Measurements from ENCODE around the gene ZNF473.
"Not testable (repeated sequence)": the region's sequence is repeated elsewhere in the genome, so short reads cannot be mapped to it uniquely, and the experiment has no call there.

ZNF473 gene

DNA sequence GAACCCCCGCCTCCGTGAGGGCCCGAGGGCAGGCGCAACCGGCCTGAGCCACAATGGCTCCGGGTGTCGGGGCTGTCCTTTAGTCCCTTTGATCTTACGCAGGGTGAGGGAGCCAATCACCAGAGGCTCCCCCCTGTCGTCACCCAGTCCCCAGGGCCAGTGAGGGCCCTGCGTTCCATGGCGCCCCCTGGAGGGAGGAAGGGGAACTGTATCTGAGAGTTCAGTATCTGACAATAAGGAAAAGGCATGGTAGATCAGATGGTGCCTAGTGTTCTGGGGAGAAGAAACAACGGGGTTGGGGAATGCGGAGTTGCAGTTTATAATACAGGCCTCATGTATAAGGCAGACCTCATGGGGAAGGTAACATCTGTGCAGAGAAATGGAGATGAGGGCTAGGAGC lies 72.1 kb downstream of the ZNF473 start:
- not testable (repeated sequence) for DNase-seq (ENCODE audit: extremely low read depth in 1 of 2, low read depth in 1 of 2)

DNA sequence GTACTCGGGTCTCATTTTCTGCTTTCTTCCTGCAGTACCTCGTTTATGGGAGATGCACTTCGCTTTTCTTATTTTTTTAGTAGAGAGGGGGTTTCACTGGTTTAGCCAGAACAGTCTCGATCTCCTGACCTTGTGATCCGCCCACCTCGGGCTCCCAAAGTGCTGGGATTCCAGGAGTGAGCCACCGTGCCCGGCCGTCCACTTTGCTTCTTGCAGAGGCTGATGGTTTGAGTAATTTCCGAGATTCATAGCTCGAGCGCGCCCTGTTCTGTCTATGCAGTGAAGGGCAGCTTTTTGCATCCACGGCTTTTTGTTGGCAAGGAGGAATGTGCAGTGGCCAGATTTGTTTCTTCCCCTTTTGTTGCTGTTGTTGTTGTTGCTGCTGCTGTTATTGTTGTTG lies 73.1 kb downstream of the ZNF473 start:
- DNase-seq (ENCODE audit: extremely low read depth in 1 of 2, low read depth in 1 of 2) = not testable (repeated sequence)

DNA sequence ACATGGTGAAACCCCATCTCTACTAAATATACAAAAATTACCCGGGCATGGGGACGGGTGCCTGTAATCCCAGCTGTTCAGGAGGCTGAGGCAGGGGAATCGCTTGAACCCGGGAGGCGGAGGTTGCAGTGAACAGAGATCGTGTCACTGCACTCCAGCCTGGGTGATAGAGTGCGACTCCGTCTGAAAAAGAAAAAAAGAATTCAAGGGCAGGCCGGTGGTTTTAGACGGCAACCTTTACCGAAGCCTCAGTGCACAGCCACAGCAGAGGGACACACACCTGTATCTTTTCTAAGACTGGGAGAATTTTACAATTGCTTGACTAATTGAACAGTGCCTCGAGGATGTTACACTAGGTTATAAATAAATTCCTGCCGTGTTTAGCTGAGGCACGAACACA lies 73.9 kb downstream of the ZNF473 start:
- DNase-seq (ENCODE audit: extremely low read depth in 1 of 2, low read depth in 1 of 2) = not testable (repeated sequence)

DNA sequence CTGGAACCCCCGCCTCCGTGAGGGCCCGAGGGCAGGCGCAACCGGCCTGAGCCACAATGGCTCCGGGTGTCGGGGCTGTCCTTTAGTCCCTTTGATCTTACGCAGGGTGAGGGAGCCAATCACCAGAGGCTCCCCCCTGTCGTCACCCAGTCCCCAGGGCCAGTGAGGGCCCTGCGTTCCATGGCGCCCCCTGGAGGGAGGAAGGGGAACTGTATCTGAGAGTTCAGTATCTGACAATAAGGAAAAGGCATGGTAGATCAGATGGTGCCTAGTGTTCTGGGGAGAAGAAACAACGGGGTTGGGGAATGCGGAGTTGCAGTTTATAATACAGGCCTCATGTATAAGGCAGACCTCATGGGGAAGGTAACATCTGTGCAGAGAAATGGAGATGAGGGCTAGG lies 75.1 kb downstream of the ZNF473 start:
- not testable (repeated sequence) for DNase-seq (ENCODE audit: extremely low read depth in 1 of 2, low read depth in 1 of 2)

Measured in activated CD8-positive, alpha-beta memory T cell treated with anti-CD3 and anti-CD28 coated beads for 1 hour (primary cell).